WERI-Rb-1 (cell line): ENCODE data around the gene TACC3.
A peak's percentile ranks its signal among the peaks of the same experiment; 100 is the strongest.

Experiments
- DNase-seq: peaks from one replicate; pipeline ENCODE4 v3.0.0-alpha.2; 2020
- H3K27ac ChIP-seq: fragments of 250-450 bp; sonication (Bioruptor Pico); 2 replicates; pipeline ENCODE4 v1.5.1; 2020; ENCODE audit warnings: mild to moderate bottlenecking, moderate library complexity
- H3K27me3 ChIP-seq: fragments of 250-450 bp; sonication (Bioruptor Pico); 2 replicates; pipeline ENCODE4 v1.5.1; 2021; ENCODE audit warnings: mild to moderate bottlenecking, low read depth, moderate library complexity; ENCODE audit not compliant: insufficient read depth, severe bottlenecking
- H3K36me3 ChIP-seq: fragments of 250-450 bp; sonication (Bioruptor Pico); 2 replicates; pipeline ENCODE4 v1.5.1; 2020; ENCODE audit warnings: mild to moderate bottlenecking, moderate library complexity
- H3K4me3 ChIP-seq: 2 replicates; pipeline ENCODE4 v1.5.1; 2011; ENCODE audit warnings: low read depth, mild to moderate bottlenecking, control low read depth, low read length
- H3K9me3 ChIP-seq: fragments of 250-450 bp; sonication (Bioruptor Pico); 2 replicates; pipeline ENCODE4 v1.5.1; 2021; ENCODE audit warnings: mild to moderate bottlenecking, moderate library complexity; ENCODE audit not compliant: severe bottlenecking
- CTCF ChIP-seq: IDR thresholded peaks from 2 replicates; pipeline ENCODE4 v1.5.1; 2011; ENCODE audit warnings: low read depth, mild to moderate bottlenecking, control low read depth, inconsistent platforms, low read length

Gene TACC3

GRCh38 chr4:1714303-1715001 lies 6.9 kb upstream of the TACC3 start:
- Histone ChIP-seq H3K36me3 (peaks cover 70% of the 10 kb centered on the region), H3K27ac (no peak overlapping the region; the same call in 1 of the 2 replicates), H3K4me3 (no peak overlapping the region), H3K27me3 (no peaks in the 10 kb centered on the region), H3K9me3 (no peaks in the 10 kb centered on the region)
- TF ChIP-seq CTCF: no peak
- DNase-seq: no peak

GRCh38 chr4:1715002-1715758 lies 6.1 kb upstream of the TACC3 start:
- no peak for DNase-seq
- no peaks in the 10 kb centered on the region for H3K27me3 ChIP-seq
- H3K27ac ChIP-seq: no peak overlapping the region

GRCh38 chr4:1716065-1716945 lies 5.0 kb upstream of the TACC3 start:
- no peak overlapping the region for H3K27ac ChIP-seq
- peak; percentile 4; the same call in 1 of the 2 replicates for TF ChIP-seq CTCF
- H3K27me3 ChIP-seq: no peaks in the 10 kb centered on the region
- DNase-seq: no peak
- no peak overlapping the region for H3K4me3 ChIP-seq
- no peaks in the 10 kb centered on the region for H3K9me3 ChIP-seq
- H3K36me3 ChIP-seq: peaks cover 54% of the 10 kb centered on the region

More at GRCh38 chr4:1715002-1715758, 6.1 kb upstream of the TACC3 start:
- TF ChIP-seq CTCF: no peak
- peaks cover 63% of the 10 kb centered on the region for H3K36me3 ChIP-seq
- no peaks in the 10 kb centered on the region for H3K9me3 ChIP-seq
- no peak overlapping the region for H3K4me3 ChIP-seq

- no peak overlapping the region for H3K27ac ChIP-seq
- H3K4me3 ChIP-seq: no peak overlapping the region
- H3K27me3 ChIP-seq: no peaks in the 10 kb centered on the region
- no peaks in the 10 kb centered on the region for H3K9me3 ChIP-seq
- H3K36me3 ChIP-seq: peaks cover 57% of the 10 kb centered on the region
- no peak for TF ChIP-seq CTCF
- no peak for DNase-seq
Observed at GRCh38 chr4:1717129-1718094, 3.9 kb upstream of the TACC3 start.
